Tibial nerve (tissue), 4 donors: Measurements from ENCODE around the gene A3GALT2. TPM values are rescaled to one million over a fixed set of nuclear protein-coding genes. Genes with fewer than 3 reads are reported as not detected.

Source experiments
- DNase-seq, 2 donors: peaks; one replicate each; pipeline ENCODE4 v3.0.0-alpha.2; 2019; ENCODE audit warnings: low spot score in 2 of 2
- H3K27ac ChIP-seq, 4 donors: fragments of 200-600 bp; sonication (generic) in 3 of 4; one replicate each; pipeline ENCODE4 v1.5.1; 2017 to 2019; ENCODE audit warnings: mild to moderate bottlenecking in 1 of 4
- H3K27me3 ChIP-seq, 2 donors: fragments of 200-600 bp; sonication (generic) in 1 of 2; one replicate each; pipeline versions ENCODE4 v1.5.1 to v1.6.0; 2017 to 2019
- H3K36me3 ChIP-seq, 3 donors: fragments of 200-600 bp; sonication (generic); one replicate each; pipeline ENCODE4 v1.5.1; 2018 to 2019
- H3K4me1 ChIP-seq, 4 donors: fragments of 200-600 bp; sonication (generic) in 3 of 4; one replicate each; pipeline ENCODE4 v1.5.1; 2017 to 2019
- H3K4me3 ChIP-seq, 4 donors: fragments of 200-600 bp; sonication (generic) in 3 of 4; one replicate each; pipeline ENCODE4 v1.5.1; 2017 to 2019; ENCODE audit warnings: mild to moderate bottlenecking in 1 of 4, moderate library complexity in 1 of 4
- H3K9me3 ChIP-seq, 4 donors: fragments of 200-600 bp; sonication (generic) in 3 of 4; one replicate each; pipeline ENCODE4 v1.5.1; 2017 to 2019
- EP300 ChIP-seq, 2 donors: sonication (generic); formaldehyde crosslinking; IDR thresholded peaks; one replicate each; pipeline ENCODE4 v1.6.1; 2017; ENCODE audit warnings: antibody characterized with exemption in 2 of 2, mild to moderate bottlenecking in 1 of 2
- POLR2A ChIP-seq, 2 donors: fragments of 450-650 bp; IDR thresholded peaks; one replicate each; pipeline ENCODE4 v1.6.1; 2017; ENCODE audit warnings: antibody characterized with exemption in 2 of 2, mild to moderate bottlenecking in 2 of 2, moderate library complexity in 2 of 2
- WGBS, 2 donors: methylation state at CpG; one replicate each; pipeline ENCODE4 v1.1.5; 2018; 5-methylcytosine and 5-hydroxymethylcytosine counted together
- total RNA-seq, 4 donors: library from RNA; depleted of rRNA; stranded (reverse); fragments of >200 nt; gene quantifications; one replicate each; pipeline ENCODE4 v1.1.0, GENCODE V29; 2016
- TF ChIP-seq, protein P1 (sequence below), 5 experiments: fragments of 200-600 bp in 3 of 5; fragments of 450-650 bp in 2 of 5; sonication (generic) in 3 of 5; IDR thresholded peaks; one replicate each; pipeline ENCODE4 v1.5.1; 2016 to 2019; ENCODE audit warnings: antibody characterized with exemption in 5 of 5, mild to moderate bottlenecking in 3 of 5, moderate library complexity in 2 of 5

A3GALT2 gene
- total RNA-seq, 4 donors from 2014 or later, result 0.42 to 0.66 TPM; not detected in 2

DNA sequence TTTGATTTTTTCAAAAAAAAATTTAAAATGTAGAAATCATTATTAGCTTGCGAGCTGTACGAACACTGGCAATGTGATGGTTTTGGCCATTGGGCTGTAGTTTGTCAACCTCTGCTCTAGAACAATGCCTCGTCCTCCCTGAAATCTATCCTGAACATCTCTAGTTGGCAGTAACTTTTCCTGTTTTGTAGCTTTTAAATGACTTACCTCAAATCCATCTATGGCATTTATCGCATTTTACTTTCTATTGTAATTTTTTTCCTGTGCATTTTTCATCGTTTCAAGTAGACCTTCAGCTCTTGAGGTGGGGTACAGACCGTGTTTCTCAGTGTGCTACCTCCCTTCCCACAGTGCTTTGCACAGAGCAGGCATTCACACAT, 30.4 kb upstream of the A3GALT2 start:
- 89 to 94% methylated on average over 6 of the region's 6 CpGs for WGBS, 2 donors
- Histone ChIP-seq H3K27me3 (no peaks in the 10 kb centered on the region), H3K9me3 (no peaks in the 10 kb centered on the region), H3K4me1 (peaks cover 0 to 28% (median 12%) of the 10 kb centered on the region in 4 donors), H3K27ac (peak overlapping the region in 1 of 4 donors; percentile 92), H3K4me3 (no peak overlapping the region), H3K36me3 (peaks cover 0 to 15% (median 0%) of the 10 kb centered on the region in 3 donors)
- TF ChIP-seq EP300 (IDR thresholded peaks at IDR 0.05) (no peak), POLR2A (IDR thresholded peaks at IDR 0.05) (no peak)
- TF ChIP-seq, protein P1, sequence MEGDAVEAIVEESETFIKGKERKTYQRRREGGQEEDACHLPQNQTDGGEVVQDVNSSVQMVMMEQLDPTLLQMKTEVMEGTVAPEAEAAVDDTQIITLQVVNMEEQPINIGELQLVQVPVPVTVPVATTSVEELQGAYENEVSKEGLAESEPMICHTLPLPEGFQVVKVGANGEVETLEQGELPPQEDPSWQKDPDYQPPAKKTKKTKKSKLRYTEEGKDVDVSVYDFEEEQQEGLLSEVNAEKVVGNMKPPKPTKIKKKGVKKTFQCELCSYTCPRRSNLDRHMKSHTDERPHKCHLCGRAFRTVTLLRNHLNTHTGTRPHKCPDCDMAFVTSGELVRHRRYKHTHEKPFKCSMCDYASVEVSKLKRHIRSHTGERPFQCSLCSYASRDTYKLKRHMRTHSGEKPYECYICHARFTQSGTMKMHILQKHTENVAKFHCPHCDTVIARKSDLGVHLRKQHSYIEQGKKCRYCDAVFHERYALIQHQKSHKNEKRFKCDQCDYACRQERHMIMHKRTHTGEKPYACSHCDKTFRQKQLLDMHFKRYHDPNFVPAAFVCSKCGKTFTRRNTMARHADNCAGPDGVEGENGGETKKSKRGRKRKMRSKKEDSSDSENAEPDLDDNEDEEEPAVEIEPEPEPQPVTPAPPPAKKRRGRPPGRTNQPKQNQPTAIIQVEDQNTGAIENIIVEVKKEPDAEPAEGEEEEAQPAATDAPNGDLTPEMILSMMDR (IDR thresholded peaks at IDR 0.05), result no peak
- no peak for DNase-seq

DNA sequence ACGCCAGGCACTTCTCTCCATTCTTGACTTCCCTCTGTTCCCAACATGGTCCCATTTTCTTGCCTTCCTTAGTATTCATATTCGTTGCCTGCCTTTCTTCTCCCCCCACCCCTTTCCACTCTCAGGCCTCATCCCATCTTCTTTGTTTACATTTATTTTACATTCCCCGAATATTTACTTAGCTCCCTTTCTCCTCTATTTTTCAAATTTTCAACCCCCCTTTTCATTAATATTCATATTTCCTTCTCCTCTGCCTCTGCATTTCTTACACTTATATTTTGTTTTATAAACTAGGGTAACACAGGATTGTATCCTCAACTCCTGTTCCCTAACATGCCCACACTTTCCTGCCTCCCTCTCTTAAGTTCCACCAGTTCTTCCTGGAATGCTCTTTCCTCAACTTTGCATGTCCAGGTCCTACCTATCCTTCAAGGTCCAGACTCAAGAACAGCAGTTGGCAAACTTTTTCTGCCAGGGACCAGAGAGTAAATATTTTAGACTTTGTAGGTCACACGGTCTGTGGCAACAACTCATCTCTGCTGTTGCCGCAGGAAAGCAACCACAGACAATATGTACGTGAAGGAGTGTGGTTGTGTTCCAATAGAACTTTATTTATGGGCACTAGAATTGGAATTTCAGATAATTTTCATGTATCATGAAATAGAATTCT, 29.8 kb upstream of the A3GALT2 start:
- no peaks in the 10 kb centered on the region for H3K9me3 ChIP-seq
- H3K4me1 ChIP-seq, result peaks cover 0 to 33% (median 17%) of the 10 kb centered on the region in 4 donors
- TF ChIP-seq POLR2A (IDR thresholded peaks at IDR 0.05), result no peak
- TF ChIP-seq, protein P1 (IDR thresholded peaks at IDR 0.05), result no peak
- no peak for TF ChIP-seq EP300 (IDR thresholded peaks at IDR 0.05)
- H3K27ac ChIP-seq, result peak overlapping the region; percentile 84 to 94 (median 88)
- H3K27me3 ChIP-seq, result no peaks in the 10 kb centered on the region
- no peak for DNase-seq
- peaks cover 0 to 15% (median 0%) of the 10 kb centered on the region in 3 donors for H3K36me3 ChIP-seq
- WGBS, 2 donors, result 44 to 52% methylated on average over 6 of the region's 6 CpGs
- peak overlapping the region in 3 of 4 donors; percentile 49 to 99 (median 86) for H3K4me3 ChIP-seq

DNA sequence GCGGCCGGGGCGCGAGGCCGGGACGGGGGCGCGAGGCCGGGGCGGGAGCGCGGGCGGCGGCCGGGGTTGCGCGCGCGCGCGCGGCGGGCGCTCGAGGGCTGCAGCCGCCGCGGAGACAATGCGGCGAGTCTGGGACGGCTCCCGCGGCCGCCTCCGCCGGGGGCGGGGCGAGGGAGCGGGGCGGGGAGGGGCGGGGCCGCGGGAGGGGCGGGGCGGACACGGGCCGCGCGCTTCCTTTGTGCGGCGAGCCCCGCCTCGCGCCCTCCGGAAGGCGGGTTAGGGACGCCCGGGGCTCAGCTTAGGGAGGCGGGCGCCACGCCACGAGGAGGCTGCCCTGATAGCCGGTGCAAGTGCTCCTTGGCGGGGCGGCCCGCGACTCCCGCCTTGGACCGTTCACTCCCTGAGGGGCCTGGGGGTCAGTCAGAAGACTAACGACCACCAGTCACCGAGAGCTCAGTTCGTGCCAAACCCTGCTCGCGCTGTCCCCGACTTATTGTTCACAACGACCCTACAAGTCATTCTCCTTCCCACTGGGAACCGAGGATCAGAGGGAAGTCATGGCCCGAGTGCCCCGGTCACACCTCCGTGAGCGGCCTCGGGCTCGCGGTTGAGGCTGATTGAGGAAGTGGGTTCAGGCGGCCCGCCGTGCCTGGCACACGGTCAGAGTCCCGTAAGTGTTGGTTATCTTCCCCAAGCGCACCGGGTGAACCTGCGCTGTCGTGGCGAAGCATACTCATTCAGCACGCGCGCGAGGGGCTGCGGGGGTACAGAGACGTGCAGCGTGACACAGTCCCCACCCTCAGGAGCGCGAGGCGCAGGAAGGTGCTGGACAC, 29.1 kb upstream of the A3GALT2 start:
- WGBS, 2 donors, result 0 to 1% methylated on average over 48 of the region's 104 CpGs

DNA sequence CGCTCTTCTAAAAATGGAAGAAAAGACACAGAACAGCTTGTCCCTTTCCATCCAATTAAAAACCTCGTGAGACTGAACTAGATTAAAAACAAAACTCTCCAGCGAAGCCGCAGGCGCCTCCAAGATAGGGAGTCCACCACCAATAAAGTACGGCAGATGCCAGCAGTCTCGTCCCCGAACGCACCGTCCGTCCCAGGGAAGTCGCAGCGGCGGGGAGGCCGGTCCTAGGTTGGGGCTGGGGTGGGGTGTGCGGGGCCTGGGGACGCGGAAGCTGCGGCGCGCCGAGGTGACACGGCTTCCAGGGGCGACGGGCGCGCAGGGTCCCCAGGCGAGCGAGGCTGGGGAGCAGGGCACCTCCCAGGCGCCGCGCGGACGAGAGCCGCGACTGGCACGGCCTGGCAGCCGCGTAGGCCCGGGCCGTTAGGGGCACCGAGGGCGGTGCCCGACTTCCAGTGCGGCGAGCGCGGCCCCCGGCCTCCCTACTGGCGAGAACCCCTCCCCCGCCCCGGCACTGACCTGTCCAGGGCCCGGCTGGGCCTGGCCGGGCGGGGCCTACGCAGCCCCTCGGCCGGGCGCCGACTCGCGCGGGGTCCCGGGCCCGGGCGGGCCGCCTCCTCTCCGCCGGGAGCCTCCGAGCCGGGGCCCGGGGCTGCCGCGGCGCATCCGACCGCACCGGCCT, 28.3 kb upstream of the A3GALT2 start:
- peaks cover 0 to 48% (median 29%) of the 10 kb centered on the region in 4 donors for H3K4me1 ChIP-seq
- peak in 1 of 2 donors; percentile 21 for TF ChIP-seq EP300 (IDR thresholded peaks at IDR 0.05)
- TF ChIP-seq, protein P1 (IDR thresholded peaks at IDR 0.05), result no peak
- peak in 1 of 2 donors; percentile 20 for TF ChIP-seq POLR2A (IDR thresholded peaks at IDR 0.05)
- H3K27ac ChIP-seq, result peak overlapping the region; percentile 97 to 99 (median 98)
- H3K4me3 ChIP-seq, result peak overlapping the region; percentile 86 to 99 (median 97)
- H3K9me3 ChIP-seq, result no peaks in the 10 kb centered on the region
- peaks cover 0 to 4% (median 0%) of the 10 kb centered on the region in 3 donors for H3K36me3 ChIP-seq
- WGBS, 2 donors, result 0 to 1% methylated on average over 21 to 33 of the region's 78 CpGs
- DNase-seq, result no peak
- no peaks in the 10 kb centered on the region for H3K27me3 ChIP-seq

More for the DNA sequence above, 29.1 kb upstream of the A3GALT2 start:
- peaks cover 0 to 40% (median 22%) of the 10 kb centered on the region in 4 donors for H3K4me1 ChIP-seq
- peak overlapping the region; percentile 84 to 98 (median 89) for H3K27ac ChIP-seq
- H3K27me3 ChIP-seq, result no peaks in the 10 kb centered on the region
- DNase-seq, result peak; percentile 73 to 81
- peak overlapping the region; percentile 49 to 99 (median 76) for H3K4me3 ChIP-seq
- TF ChIP-seq, protein P1 (IDR thresholded peaks at IDR 0.05), result peak in 1 of 5 experiments; percentile 13
- TF ChIP-seq POLR2A (IDR thresholded peaks at IDR 0.05) (peak; percentile 76 to 84), EP300 (IDR thresholded peaks at IDR 0.05) (peak in 1 of 2 donors; percentile 88)
- no peaks in the 10 kb centered on the region for H3K9me3 ChIP-seq
- H3K36me3 ChIP-seq, result peaks cover 0 to 12% (median 0%) of the 10 kb centered on the region in 3 donors
